ENCODE data around the gene GJB4.
"Not testable (repeated sequence)": the region's sequence is repeated elsewhere in the genome, so short reads cannot be mapped to it uniquely, and the experiment has no call there.

The GJB4 gene

GRCh38 chr1:34757386-34757785 is 2.2 kb upstream of the GJB4 start:
- DNase-seq (ENCODE audit: low spot score in 2 of 2) (no peak), ATAC-seq (ENCODE audit: low read depth) (no peak)
- H3K27me3 Mint-ChIP-seq, result peaks cover 14% of the 10 kb centered on the region
- no peak overlapping the region for H3K4me3 Mint-ChIP-seq
- peaks cover 4% of the 10 kb centered on the region for H3K9me3 Mint-ChIP-seq
- no peaks in the 10 kb centered on the region for H3K4me1 Mint-ChIP-seq
- no peaks in the 10 kb centered on the region for H3K36me3 Mint-ChIP-seq
- no peak overlapping the region for H3K27ac Mint-ChIP-seq

- no peaks in the 10 kb centered on the region for H3K36me3 Mint-ChIP-seq
- H3K27ac Mint-ChIP-seq, result no peak overlapping the region
- no peak for DNase-seq (ENCODE audit: low spot score in 2 of 2)
- H3K9me3 Mint-ChIP-seq, result peaks cover 1% of the 10 kb centered on the region
- H3K27me3 Mint-ChIP-seq, result peaks cover 18% of the 10 kb centered on the region
- no peak for ATAC-seq (ENCODE audit: low read depth)
- no peak overlapping the region for H3K4me3 Mint-ChIP-seq
- no peaks in the 10 kb centered on the region for H3K4me1 Mint-ChIP-seq
Observed at GRCh38 chr1:34758751-34759150, 789 bp upstream of the GJB4 start.

DNA sequence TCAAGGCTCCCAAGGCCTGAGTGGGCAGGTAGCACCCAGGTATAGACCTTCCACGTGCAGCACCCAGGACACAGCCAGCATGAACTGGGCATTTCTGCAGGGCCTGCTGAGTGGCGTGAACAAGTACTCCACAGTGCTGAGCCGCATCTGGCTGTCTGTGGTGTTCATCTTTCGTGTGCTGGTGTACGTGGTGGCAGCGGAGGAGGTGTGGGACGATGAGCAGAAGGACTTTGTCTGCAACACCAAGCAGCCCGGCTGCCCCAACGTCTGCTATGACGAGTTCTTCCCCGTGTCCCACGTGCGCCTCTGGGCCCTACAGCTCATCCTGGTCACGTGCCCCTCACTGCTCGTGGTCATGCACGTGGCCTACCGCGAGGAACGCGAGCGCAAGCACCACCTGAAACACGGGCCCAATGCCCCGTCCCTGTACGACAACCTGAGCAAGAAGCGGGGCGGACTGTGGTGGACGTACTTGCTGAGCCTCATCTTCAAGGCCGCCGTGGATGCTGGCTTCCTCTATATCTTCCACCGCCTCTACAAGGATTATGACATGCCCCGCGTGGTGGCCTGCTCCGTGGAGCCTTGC is 1.7 kb downstream of the GJB4 start:
- no peaks in the 10 kb centered on the region for H3K4me1 Mint-ChIP-seq
- H3K4me3 Mint-ChIP-seq, result no peak overlapping the region
- no peaks in the 10 kb centered on the region for H3K9me3 Mint-ChIP-seq
- H3K27ac Mint-ChIP-seq, result no peak overlapping the region
- ATAC-seq (ENCODE audit: low read depth), result no peak
- no peak for DNase-seq (ENCODE audit: low spot score in 2 of 2)
- H3K27me3 Mint-ChIP-seq, result peaks cover 17% of the 10 kb centered on the region
- no peaks in the 10 kb centered on the region for H3K36me3 Mint-ChIP-seq

DNA sequence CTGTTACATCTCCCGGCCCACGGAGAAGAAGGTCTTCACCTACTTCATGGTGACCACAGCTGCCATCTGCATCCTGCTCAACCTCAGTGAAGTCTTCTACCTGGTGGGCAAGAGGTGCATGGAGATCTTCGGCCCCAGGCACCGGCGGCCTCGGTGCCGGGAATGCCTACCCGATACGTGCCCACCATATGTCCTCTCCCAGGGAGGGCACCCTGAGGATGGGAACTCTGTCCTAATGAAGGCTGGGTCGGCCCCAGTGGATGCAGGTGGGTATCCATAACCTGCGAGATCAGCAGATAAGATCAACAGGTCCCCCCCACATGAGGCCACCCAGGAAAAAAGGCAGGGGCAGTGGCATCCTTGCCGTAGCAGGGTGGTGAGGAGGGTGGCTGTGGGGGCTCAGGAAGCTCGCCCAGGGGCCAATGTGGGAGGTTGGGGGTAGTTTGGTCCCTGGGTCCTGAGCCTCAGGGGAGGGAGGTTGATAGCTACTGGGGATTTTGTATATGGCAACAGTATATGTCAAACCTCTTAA is 2.3 kb downstream of the GJB4 start:
- no peak overlapping the region for H3K27ac Mint-ChIP-seq
- H3K4me1 Mint-ChIP-seq, result no peaks in the 10 kb centered on the region
- DNase-seq (ENCODE audit: low spot score in 2 of 2) (no peak), ATAC-seq (ENCODE audit: low read depth) (no peak)
- peaks cover 17% of the 10 kb centered on the region for H3K27me3 Mint-ChIP-seq
- no peaks in the 10 kb centered on the region for H3K9me3 Mint-ChIP-seq
- H3K36me3 Mint-ChIP-seq, result no peaks in the 10 kb centered on the region
- H3K4me3 Mint-ChIP-seq, result no peak overlapping the region

DNA sequence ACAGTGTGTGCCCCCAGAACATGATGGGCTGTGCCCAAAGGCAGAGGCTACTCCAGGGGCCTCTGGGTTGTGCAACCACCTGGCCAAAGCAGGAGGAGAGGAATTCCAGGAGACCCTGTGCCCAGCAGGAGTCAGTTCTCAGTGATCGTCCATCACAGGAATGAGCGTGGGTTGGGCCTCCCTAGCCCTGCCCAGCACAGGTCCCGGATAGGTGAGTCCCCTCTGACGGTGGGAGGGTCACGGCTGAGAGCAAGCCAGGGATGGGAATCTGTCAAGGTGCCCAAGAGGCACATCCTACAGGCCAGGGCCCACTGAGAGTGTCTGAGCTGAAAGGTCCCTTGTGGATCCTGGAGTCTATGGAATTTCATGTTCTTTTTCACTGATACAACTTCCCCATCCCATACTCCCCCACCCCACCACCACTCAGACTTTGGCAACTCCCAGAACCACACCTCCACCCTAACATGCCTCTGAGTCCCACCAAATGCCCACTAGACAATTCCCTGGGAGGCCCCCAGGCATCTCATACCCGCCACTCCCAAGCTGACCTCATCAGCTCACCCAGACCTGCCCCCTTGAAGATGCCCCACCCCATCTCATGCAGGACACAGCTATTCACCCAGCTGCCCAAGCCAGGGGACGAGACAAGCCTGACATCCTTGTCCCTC is 3.1 kb downstream of the GJB4 start:
- Mint-ChIP-seq H3K27me3 (peaks cover 17% of the 10 kb centered on the region), H3K36me3 (no peaks in the 10 kb centered on the region)
- no peak for ATAC-seq (ENCODE audit: low read depth)

GRCh38 chr1:34763142-34763781 is 3.7 kb downstream of the GJB4 start:
- Mint-ChIP-seq H3K27me3 (peaks cover 13% of the 10 kb centered on the region), H3K27ac (no peak overlapping the region), H3K4me1 (no peaks in the 10 kb centered on the region), H3K9me3 (no peaks in the 10 kb centered on the region), H3K36me3 (no peaks in the 10 kb centered on the region), H3K4me3 (no peak overlapping the region)
- no peak for DNase-seq (ENCODE audit: low spot score in 2 of 2)
- ATAC-seq (ENCODE audit: low read depth), result no peak

More for the DNA sequence above, 3.1 kb downstream of the GJB4 start:
- H3K4me1 Mint-ChIP-seq, result no peaks in the 10 kb centered on the region
- no peak overlapping the region for H3K27ac Mint-ChIP-seq
- no peak overlapping the region for H3K4me3 Mint-ChIP-seq
- no peaks in the 10 kb centered on the region for H3K9me3 Mint-ChIP-seq
- DNase-seq (ENCODE audit: low spot score in 2 of 2), result no peak

- no peak for DNase-seq (ENCODE audit: low spot score in 2 of 2)
- no peak overlapping the region for H3K27ac Mint-ChIP-seq
- no peak for ATAC-seq (ENCODE audit: low read depth)
- no peaks in the 10 kb centered on the region for H3K9me3 Mint-ChIP-seq
- no peaks in the 10 kb centered on the region for H3K36me3 Mint-ChIP-seq
- no peaks in the 10 kb centered on the region for H3K4me1 Mint-ChIP-seq
- H3K27me3 Mint-ChIP-seq, result peaks cover 6% of the 10 kb centered on the region
- no peak overlapping the region for H3K4me3 Mint-ChIP-seq
Observed at GRCh38 chr1:34768856-34769255, 9.3 kb downstream of the GJB4 start.

DNA sequence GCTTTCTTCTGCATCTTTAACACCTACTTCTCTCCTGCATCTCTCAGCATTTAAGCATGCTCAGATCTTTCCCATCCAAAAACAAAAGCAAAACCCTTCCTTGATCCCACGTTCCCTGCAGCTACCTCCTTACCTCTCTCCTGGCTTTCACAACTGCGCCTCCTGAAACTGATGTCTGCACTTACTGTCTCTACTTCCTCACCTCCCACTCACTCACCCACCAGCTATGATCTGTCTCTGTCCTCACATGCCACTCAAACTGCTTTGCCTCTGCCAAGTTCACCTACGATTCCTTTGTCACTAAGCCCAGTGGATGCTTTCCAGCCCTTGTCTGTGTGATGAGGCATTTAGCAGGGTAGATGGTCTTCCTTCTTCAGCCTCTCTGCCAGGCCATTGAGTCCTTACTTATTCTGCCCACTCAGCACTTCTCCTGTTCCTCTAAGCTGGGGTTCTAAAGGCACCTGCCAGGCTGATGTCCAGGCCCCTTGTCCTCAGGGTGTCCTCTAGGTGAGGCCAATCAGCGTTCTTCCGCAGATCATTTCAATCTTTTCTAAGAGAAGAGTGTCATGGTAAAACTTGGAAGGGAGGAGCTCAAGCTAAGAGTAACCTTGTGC is 11.5 kb downstream of the GJB4 start:
- no peak overlapping the region for H3K27ac Mint-ChIP-seq
- no peak for ATAC-seq (ENCODE audit: low read depth)
- no peaks in the 10 kb centered on the region for H3K4me1 Mint-ChIP-seq
- H3K9me3 Mint-ChIP-seq, result no peaks in the 10 kb centered on the region
- DNase-seq (ENCODE audit: low spot score in 2 of 2), result no peak
- no peaks in the 10 kb centered on the region for H3K36me3 Mint-ChIP-seq
- H3K4me3 Mint-ChIP-seq, result no peak overlapping the region
- H3K27me3 Mint-ChIP-seq, result peaks cover 6% of the 10 kb centered on the region

GRCh38 chr1:34771573-34772371 is 12.2 kb downstream of the GJB4 start:
- H3K9me3 Mint-ChIP-seq, result no peaks in the 10 kb centered on the region
- H3K4me3 Mint-ChIP-seq, result no peak overlapping the region
- H3K27me3 Mint-ChIP-seq, result peaks cover 6% of the 10 kb centered on the region
- H3K4me1 Mint-ChIP-seq, result no peaks in the 10 kb centered on the region
- H3K27ac Mint-ChIP-seq, result no peak overlapping the region
- DNase-seq (ENCODE audit: low spot score in 2 of 2) (no peak), ATAC-seq (ENCODE audit: low read depth) (no peak)
- H3K36me3 Mint-ChIP-seq, result no peaks in the 10 kb centered on the region

- H3K36me3 Mint-ChIP-seq; H3K9me3 Mint-ChIP-seq; H3K27ac Mint-ChIP-seq; H3K4me3 Mint-ChIP-seq; DNase-seq (ENCODE audit: low spot score in 2 of 2); ATAC-seq (ENCODE audit: low read depth); H3K4me1 Mint-ChIP-seq: not testable (repeated sequence)
- H3K27me3 Mint-ChIP-seq, result peaks cover 13% of the 10 kb centered on the region
Observed at GRCh38 chr1:34773114-34773513, 13.6 kb downstream of the GJB4 start.

DNA sequence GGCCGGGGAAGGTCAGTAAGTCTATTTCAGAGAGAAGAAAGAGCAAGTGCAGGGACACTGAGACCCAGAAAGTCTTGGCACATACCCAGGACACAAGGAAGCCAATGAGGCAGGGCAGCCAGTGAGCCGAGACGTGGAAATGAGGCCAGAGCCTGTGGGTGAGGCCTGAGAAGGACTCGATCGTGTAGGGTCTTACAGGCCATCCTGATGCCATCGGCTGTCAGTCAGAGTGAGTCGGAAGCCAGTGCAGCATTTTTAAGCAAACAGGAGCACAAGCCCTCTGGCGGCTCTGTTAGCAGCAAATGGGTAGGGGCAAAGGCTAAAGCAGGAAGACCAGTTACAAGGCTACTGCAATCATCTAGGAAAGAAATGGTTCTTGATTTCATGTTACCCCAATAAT is 15.4 kb downstream of the GJB4 start:
- H3K27ac Mint-ChIP-seq, result no peak overlapping the region
- ATAC-seq (ENCODE audit: low read depth) (no peak), DNase-seq (ENCODE audit: low spot score in 2 of 2) (no peak)
- no peaks in the 10 kb centered on the region for H3K9me3 Mint-ChIP-seq
- no peak overlapping the region for H3K4me3 Mint-ChIP-seq
- H3K4me1 Mint-ChIP-seq, result no peaks in the 10 kb centered on the region
- peaks cover 23% of the 10 kb centered on the region for H3K27me3 Mint-ChIP-seq
- peaks cover 2% of the 10 kb centered on the region for H3K36me3 Mint-ChIP-seq

GRCh38 chr1:34776911-34777310 is 17.4 kb downstream of the GJB4 start:
- ATAC-seq (ENCODE audit: low read depth) (no peak), DNase-seq (ENCODE audit: low spot score in 2 of 2) (no peak)
- H3K9me3 Mint-ChIP-seq, result no peaks in the 10 kb centered on the region
- no peaks in the 10 kb centered on the region for H3K4me1 Mint-ChIP-seq
- H3K36me3 Mint-ChIP-seq, result peaks cover 2% of the 10 kb centered on the region
- H3K27ac Mint-ChIP-seq, result no peak overlapping the region
- H3K27me3 Mint-ChIP-seq, result peaks cover 21% of the 10 kb centered on the region
- H3K4me3 Mint-ChIP-seq, result no peak overlapping the region

GRCh38 chr1:34777519-34778321 is 18.2 kb downstream of the GJB4 start:
- no peak overlapping the region for H3K27ac Mint-ChIP-seq
- no peaks in the 10 kb centered on the region for H3K4me1 Mint-ChIP-seq
- no peaks in the 10 kb centered on the region for H3K9me3 Mint-ChIP-seq
- no peak for ATAC-seq (ENCODE audit: low read depth)
- no peak overlapping the region for H3K4me3 Mint-ChIP-seq
- DNase-seq (ENCODE audit: low spot score in 2 of 2), result no peak
- H3K27me3 Mint-ChIP-seq, result peaks cover 21% of the 10 kb centered on the region
- peaks cover 2% of the 10 kb centered on the region for H3K36me3 Mint-ChIP-seq
